Measurements from ENCODE around the gene MISFA. TPM values are rescaled to one million over a fixed set of nuclear protein-coding genes. Genes with fewer than 3 reads are reported as not detected.

Gene MISFA
- total and polyA plus RNA-seq, 2 experiments from 2014 or later = 5.1 TPM; not detected in 1

- no peak overlapping the region for H3K27ac ChIP-seq (ENCODE audit: low read depth)
- H3F3A ChIP-seq (replicated peaks; ENCODE audit: low read depth) = no peaks in the 10 kb centered on the region
- H2AFZ ChIP-seq = no peak overlapping the region
- peaks cover 16% of the 10 kb centered on the region for H3K36me3 Mint-ChIP-seq (ENCODE audit: low read depth)
- peaks cover 40% of the 10 kb centered on the region for H3K79me2 ChIP-seq (replicated peaks; ENCODE audit: insufficient read depth)
- H3K27me3 ChIP-seq (ENCODE audit: insufficient read depth) = no peaks in the 10 kb centered on the region
- no peaks in the 10 kb centered on the region for H3K27me3 Mint-ChIP-seq (ENCODE audit: insufficient read depth, low read depth, poor library complexity)
- DNase-seq (ENCODE audit: low spot score) (no peak), ATAC-seq (no peak)
- H3K4me1 ChIP-seq (ENCODE audit: insufficient read depth) = no peaks in the 10 kb centered on the region
- H4K20me1 ChIP-seq (replicated peaks; ENCODE audit: insufficient read depth) = peaks cover 19% of the 10 kb centered on the region
- no peak overlapping the region for H3K4me3 ChIP-seq
- H3K4me3 Mint-ChIP-seq = no peak overlapping the region
- H3K27ac Mint-ChIP-seq = no peak overlapping the region
- no peaks in the 10 kb centered on the region for H3K9me2 ChIP-seq (ENCODE audit: insufficient read depth)
- no peaks in the 10 kb centered on the region for H3K9me3 Mint-ChIP-seq
- TF ChIP-seq STAT1 (IDR thresholded peaks at IDR 0.05; ENCODE audit: unreplicated experiment) (no peak), JUNB (IDR thresholded peaks at IDR 0.05; ENCODE audit: unreplicated experiment) (no peak), EZH2 (IDR thresholded peaks at IDR 0.05; ENCODE audit: low read depth, unreplicated experiment) (no peak), REST (IDR thresholded peaks at IDR 0.05; ENCODE audit: unreplicated experiment) (no peak), CTCF (conservative IDR thresholded peaks at IDR 0.05; ENCODE audit: low read depth in 2 of 2) (no peak), POLR2AphosphoS5 (IDR thresholded peaks at IDR 0.05; ENCODE audit: low read depth) (no peak), NANOG (IDR thresholded peaks at IDR 0.05; ENCODE audit: borderline replicate concordance) (no peak), ETS1 (IDR thresholded peaks at IDR 0.05) (no peak), CREB1 (CRISPR knock-in tag; IDR thresholded peaks at IDR 0.05; ENCODE audit: low read depth) (no peak), ZNF331 (CRISPR knock-in tag; IDR thresholded peaks at IDR 0.05; ENCODE audit: low read depth) (no peak)
- H3K36me3 ChIP-seq (ENCODE audit: insufficient read depth) = peaks cover 15% of the 10 kb centered on the region
- H3K4me2 ChIP-seq = no peak overlapping the region
- H3K4me1 Mint-ChIP-seq = no peaks in the 10 kb centered on the region
These were observed 16.2 kb downstream of the MISFA start for GRCh38 chr11:18615628-18616392.
